Stomach (tissue), 4 donors: ENCODE measurements around the gene LTF.

Experiments
- EP300 ChIP-seq: sonication (generic); formaldehyde crosslinking; IDR thresholded peaks from one replicate; pipeline ENCODE4 v1.6.1; 2017; ENCODE audit warnings: antibody characterized with exemption
- POLR2A ChIP-seq, 4 donors: fragments of 450-650 bp; IDR thresholded peaks; one replicate each; pipeline ENCODE4 v1.6.1; 2016; ENCODE audit warnings: antibody characterized with exemption in 4 of 4, control low read depth in 2 of 4, mild to moderate bottlenecking in 1 of 4, moderate library complexity in 1 of 4
- POLR2AphosphoS5 ChIP-seq, 3 donors: sonication (generic); formaldehyde crosslinking; IDR thresholded peaks; one replicate each; pipeline ENCODE4 v1.6.1; 2016; ENCODE audit warnings: antibody characterized with exemption in 3 of 3
- TF ChIP-seq, protein P1 (sequence below), 7 experiments: fragments of 450-650 bp in 4 of 7; fragments of 200-600 bp in 3 of 7; sonication (generic) in 3 of 7; IDR thresholded peaks; one replicate each; pipeline ENCODE4 v1.5.1; 2016 to 2019; ENCODE audit warnings: antibody characterized with exemption in 7 of 7, control low read depth in 2 of 7, mild to moderate bottlenecking in 1 of 7

GRCh38 chr3:46484388-46484787 is 19.7 kb upstream of the LTF start:
- TF ChIP-seq, protein P1, sequence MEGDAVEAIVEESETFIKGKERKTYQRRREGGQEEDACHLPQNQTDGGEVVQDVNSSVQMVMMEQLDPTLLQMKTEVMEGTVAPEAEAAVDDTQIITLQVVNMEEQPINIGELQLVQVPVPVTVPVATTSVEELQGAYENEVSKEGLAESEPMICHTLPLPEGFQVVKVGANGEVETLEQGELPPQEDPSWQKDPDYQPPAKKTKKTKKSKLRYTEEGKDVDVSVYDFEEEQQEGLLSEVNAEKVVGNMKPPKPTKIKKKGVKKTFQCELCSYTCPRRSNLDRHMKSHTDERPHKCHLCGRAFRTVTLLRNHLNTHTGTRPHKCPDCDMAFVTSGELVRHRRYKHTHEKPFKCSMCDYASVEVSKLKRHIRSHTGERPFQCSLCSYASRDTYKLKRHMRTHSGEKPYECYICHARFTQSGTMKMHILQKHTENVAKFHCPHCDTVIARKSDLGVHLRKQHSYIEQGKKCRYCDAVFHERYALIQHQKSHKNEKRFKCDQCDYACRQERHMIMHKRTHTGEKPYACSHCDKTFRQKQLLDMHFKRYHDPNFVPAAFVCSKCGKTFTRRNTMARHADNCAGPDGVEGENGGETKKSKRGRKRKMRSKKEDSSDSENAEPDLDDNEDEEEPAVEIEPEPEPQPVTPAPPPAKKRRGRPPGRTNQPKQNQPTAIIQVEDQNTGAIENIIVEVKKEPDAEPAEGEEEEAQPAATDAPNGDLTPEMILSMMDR (IDR thresholded peaks at IDR 0.05) = no peak
- TF ChIP-seq POLR2A (IDR thresholded peaks at IDR 0.05) (no peak), EP300 (no peak), POLR2AphosphoS5 (IDR thresholded peaks at IDR 0.05) (no peak)
